ENCODE measurements around the gene CNIH1.
"Not testable (repeated sequence)": the region's sequence is repeated elsewhere in the genome, so short reads cannot be mapped to it uniquely, and the experiment has no call there.

GRCh38 chr14:54403401-54404005 lies 37.7 kb downstream of the CNIH1 start:
- TF ChIP-seq EZH2 (IDR thresholded peaks at IDR 0.05); JUND (IDR thresholded peaks at IDR 0.05); EGR1 (IDR thresholded peaks at IDR 0.05; ENCODE audit: low read depth); CTCF (IDR thresholded peaks at IDR 0.05 in 2 of 3, conservative IDR thresholded peaks at IDR 0.05 in 1 of 3; ENCODE audit: borderline replicate concordance in 1 of 3, insufficient read depth in 1 of 3, low read depth in 2 of 3, low read length in 2 of 3); YY1 (IDR thresholded peaks at IDR 0.05; ENCODE audit: extremely low read depth, insufficient replicate concordance, low read depth, low read length); SRF (IDR thresholded peaks at IDR 0.05; ENCODE audit: low read depth): not testable (repeated sequence)
- TF ChIP-seq, protein P1, sequence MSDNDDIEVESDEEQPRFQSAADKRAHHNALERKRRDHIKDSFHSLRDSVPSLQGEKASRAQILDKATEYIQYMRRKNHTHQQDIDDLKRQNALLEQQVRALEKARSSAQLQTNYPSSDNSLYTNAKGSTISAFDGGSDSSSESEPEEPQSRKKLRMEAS (IDR thresholded peaks at IDR 0.05): not testable (repeated sequence)
